Panc1 (cell line): ENCODE results near the gene KCNIP4. TPM values are rescaled to one million over a fixed set of nuclear protein-coding genes. Genes with fewer than 3 reads are reported as not detected.

Experiments
- ATAC-seq: fragments of 200-7000 bp; cut with Tn5 transposase; 2 replicates; pipeline ENCODE4 v1.9.1; 2020; ENCODE audit warnings: mild to moderate bottlenecking, moderate library complexity
- BruUV-seq: library from RNA; stranded (reverse); fragments of 400-500 nt; replicated peaks from 2 replicates; lab custom pipeline; 2021; lab: Mats Ljungman, UMichigan
- CTCF ChIA-PET: fragments of 300-600 bp; sonication (Branson Sonifier 250); formaldehyde crosslinking; loops from one replicate; lab custom pipeline; 2022; ENCODE audit warnings: antibody characterized with exemption; lab: Charles Lee
- POLR2A ChIA-PET: fragments of 300-600 bp; sonication (Branson Sonifier 250); formaldehyde crosslinking; loops from one replicate; lab custom pipeline; 2022; ENCODE audit warnings: antibody characterized with exemption; lab: Charles Lee
- DNase-seq: peaks from one replicate; pipeline ENCODE4 v3.0.0-alpha.2; 2010; ENCODE audit warnings: low read depth, low spot score
- H3K27ac ChIP-seq: 2 replicates; pipeline ENCODE4 v1.5.1; 2011; ENCODE audit warnings: mild to moderate bottlenecking, low read length, inconsistent platforms
- H3K27me3 ChIP-seq: fragments of 200-500 bp; sonication (Bioruptor generic); 2 replicates; pipeline ENCODE4 v1.6.0; 2014; ENCODE audit warnings: low read length, inconsistent platforms; ENCODE audit not compliant: control insufficient read depth, insufficient read depth
- H3K36me3 ChIP-seq: fragments of 200-500 bp; sonication (Bioruptor generic); 2 replicates; pipeline ENCODE4 v1.5.1; 2014; ENCODE audit warnings: inconsistent platforms, mild to moderate bottlenecking, low read length, moderate library complexity; ENCODE audit not compliant: control insufficient read depth, insufficient read depth
- H3K4me1 ChIP-seq: 2 replicates; pipeline ENCODE4 v1.5.1; 2011; ENCODE audit warnings: inconsistent platforms, mild to moderate bottlenecking, low read length, moderate library complexity; ENCODE audit not compliant: control insufficient read depth, insufficient read depth
- H3K4me3 ChIP-seq, 2 experiments: 2 replicates each; pipeline ENCODE4 v1.5.1; 2011 to 2012; ENCODE audit warnings: low read depth in 2 of 2, low read length in 2 of 2, mild to moderate bottlenecking in 2 of 2, inconsistent platforms in 1 of 2, moderate library complexity in 1 of 2
- H3K9me3 ChIP-seq: fragments of 200-500 bp; sonication (Bioruptor generic); 2 replicates; pipeline ENCODE4 v1.5.1; 2014; ENCODE audit warnings: low read depth, mild to moderate bottlenecking, inconsistent platforms, low read length, moderate library complexity; ENCODE audit not compliant: control insufficient read depth, insufficient read depth
- POLR2AphosphoS5 ChIP-seq: IDR thresholded peaks from 2 replicates; pipeline ENCODE4 v1.6.1; 2012; ENCODE audit warnings: mild to moderate bottlenecking, low read depth, low read length, moderate library complexity
- SIN3A ChIP-seq: IDR thresholded peaks from 2 replicates; pipeline ENCODE4 v1.6.1; 2012; ENCODE audit warnings: low read depth, mild to moderate bottlenecking, low read length, moderate library complexity, borderline replicate concordance; ENCODE audit not compliant: insufficient read depth
- TCF7L2 ChIP-seq: IDR thresholded peaks from 2 replicates; pipeline ENCODE4 v1.6.1; 2011; ENCODE audit warnings: mild to moderate bottlenecking, low read depth, low read length, inconsistent platforms
- in situ Hi-C: cut with HindIII; loops from 2 replicates; pipeline ENCODE4 v1.10.0; 2016; ENCODE audit warnings: low sequenced_read_pairs, low pct_unique_long_range_greater_than_20kb
- intact Hi-C: fragments of 100-400 bp; cut with micrococcal nuclease; formaldehyde crosslinking; loops from one replicate; pipeline ENCODE4 v1.10.0; 2022; ENCODE audit not compliant: unreplicated experiment
- total RNA-seq: library from RNA; stranded (reverse); gene quantifications from one replicate; pipeline ENCODE4 v1.2.1, GENCODE V29; 2021; ENCODE audit not compliant: unreplicated experiment
- TF ChIP-seq, protein P1 (sequence below): fragments of 450-650 bp; IDR thresholded peaks from 2 replicates; pipeline ENCODE4 v1.5.1; 2017; ENCODE audit warnings: mild to moderate bottlenecking
- TF ChIP-seq, protein P2 (sequence below), 2 experiments: IDR thresholded peaks; 2 replicates each; pipeline ENCODE4 v1.6.1; 2011 to 2012; ENCODE audit warnings: low read depth in 2 of 2, control low read depth in 1 of 2, low read length in 1 of 2, mild to moderate bottlenecking in 1 of 2, moderate library complexity in 1 of 2; ENCODE audit not compliant: insufficient read depth in 1 of 2

KCNIP4 gene
- total RNA-seq, 1 experiment from 2014 or later, result not detected

- TF ChIP-seq TCF7L2, result no peak
- TF ChIP-seq, protein P1, sequence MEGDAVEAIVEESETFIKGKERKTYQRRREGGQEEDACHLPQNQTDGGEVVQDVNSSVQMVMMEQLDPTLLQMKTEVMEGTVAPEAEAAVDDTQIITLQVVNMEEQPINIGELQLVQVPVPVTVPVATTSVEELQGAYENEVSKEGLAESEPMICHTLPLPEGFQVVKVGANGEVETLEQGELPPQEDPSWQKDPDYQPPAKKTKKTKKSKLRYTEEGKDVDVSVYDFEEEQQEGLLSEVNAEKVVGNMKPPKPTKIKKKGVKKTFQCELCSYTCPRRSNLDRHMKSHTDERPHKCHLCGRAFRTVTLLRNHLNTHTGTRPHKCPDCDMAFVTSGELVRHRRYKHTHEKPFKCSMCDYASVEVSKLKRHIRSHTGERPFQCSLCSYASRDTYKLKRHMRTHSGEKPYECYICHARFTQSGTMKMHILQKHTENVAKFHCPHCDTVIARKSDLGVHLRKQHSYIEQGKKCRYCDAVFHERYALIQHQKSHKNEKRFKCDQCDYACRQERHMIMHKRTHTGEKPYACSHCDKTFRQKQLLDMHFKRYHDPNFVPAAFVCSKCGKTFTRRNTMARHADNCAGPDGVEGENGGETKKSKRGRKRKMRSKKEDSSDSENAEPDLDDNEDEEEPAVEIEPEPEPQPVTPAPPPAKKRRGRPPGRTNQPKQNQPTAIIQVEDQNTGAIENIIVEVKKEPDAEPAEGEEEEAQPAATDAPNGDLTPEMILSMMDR, result peak; percentile 80
- no peaks in the 10 kb centered on the region for H3K4me1 ChIP-seq
- BruUV-seq, result no TSS peak
- no peak overlapping the region for H3K27ac ChIP-seq
- H3K4me3 ChIP-seq, result no peak overlapping the region
- H3K36me3 ChIP-seq, result no peaks in the 10 kb centered on the region
- in situ Hi-C loops, result no loop called here
- 0 out of 2 replicates have a peak, but pooled peaks have one; percentile 62 for ATAC-seq
- H3K9me3 ChIP-seq, result no peaks in the 10 kb centered on the region
- no peaks in the 10 kb centered on the region for H3K27me3 ChIP-seq
- ChIA-PET POLR2A (no interaction called here), CTCF (no interaction called here)
- peak; percentile 38 for DNase-seq
- intact Hi-C loops, result loop anchor here (10.0 kb wide), 1 partner anchor 991 kb away; no protein-coding TSS in a partner anchor
Measured at GRCh38 chr4:21765810-21766407, 182.7 kb downstream of the KCNIP4 start.

DNA sequence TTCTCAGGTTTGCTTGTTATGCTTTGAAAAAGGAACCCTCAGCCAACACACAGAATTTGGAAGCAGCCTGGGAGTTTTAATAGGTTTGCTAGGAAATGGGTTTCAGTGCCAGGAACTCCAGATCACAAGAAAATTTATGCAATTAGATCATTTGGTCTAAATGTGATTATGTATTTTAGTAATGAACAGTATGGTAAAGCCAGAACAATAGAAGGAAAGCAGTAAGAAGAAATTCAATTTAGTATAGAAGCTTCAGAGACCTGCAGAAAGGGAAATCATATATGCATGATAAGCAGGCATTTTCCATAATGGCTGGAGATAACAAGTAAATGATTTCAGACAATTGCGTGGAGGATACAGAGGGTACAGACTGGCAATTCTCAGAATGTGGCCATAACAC, 184.7 kb downstream of the KCNIP4 start:
- in situ Hi-C loops (no loop called here), intact Hi-C loops (loop anchor here (10.0 kb wide), 1 partner anchor 989 kb away; no protein-coding TSS in a partner anchor)
- TF ChIP-seq POLR2AphosphoS5 (no peak), TCF7L2 (no peak), SIN3A (no peak)
- TF ChIP-seq, protein P2, sequence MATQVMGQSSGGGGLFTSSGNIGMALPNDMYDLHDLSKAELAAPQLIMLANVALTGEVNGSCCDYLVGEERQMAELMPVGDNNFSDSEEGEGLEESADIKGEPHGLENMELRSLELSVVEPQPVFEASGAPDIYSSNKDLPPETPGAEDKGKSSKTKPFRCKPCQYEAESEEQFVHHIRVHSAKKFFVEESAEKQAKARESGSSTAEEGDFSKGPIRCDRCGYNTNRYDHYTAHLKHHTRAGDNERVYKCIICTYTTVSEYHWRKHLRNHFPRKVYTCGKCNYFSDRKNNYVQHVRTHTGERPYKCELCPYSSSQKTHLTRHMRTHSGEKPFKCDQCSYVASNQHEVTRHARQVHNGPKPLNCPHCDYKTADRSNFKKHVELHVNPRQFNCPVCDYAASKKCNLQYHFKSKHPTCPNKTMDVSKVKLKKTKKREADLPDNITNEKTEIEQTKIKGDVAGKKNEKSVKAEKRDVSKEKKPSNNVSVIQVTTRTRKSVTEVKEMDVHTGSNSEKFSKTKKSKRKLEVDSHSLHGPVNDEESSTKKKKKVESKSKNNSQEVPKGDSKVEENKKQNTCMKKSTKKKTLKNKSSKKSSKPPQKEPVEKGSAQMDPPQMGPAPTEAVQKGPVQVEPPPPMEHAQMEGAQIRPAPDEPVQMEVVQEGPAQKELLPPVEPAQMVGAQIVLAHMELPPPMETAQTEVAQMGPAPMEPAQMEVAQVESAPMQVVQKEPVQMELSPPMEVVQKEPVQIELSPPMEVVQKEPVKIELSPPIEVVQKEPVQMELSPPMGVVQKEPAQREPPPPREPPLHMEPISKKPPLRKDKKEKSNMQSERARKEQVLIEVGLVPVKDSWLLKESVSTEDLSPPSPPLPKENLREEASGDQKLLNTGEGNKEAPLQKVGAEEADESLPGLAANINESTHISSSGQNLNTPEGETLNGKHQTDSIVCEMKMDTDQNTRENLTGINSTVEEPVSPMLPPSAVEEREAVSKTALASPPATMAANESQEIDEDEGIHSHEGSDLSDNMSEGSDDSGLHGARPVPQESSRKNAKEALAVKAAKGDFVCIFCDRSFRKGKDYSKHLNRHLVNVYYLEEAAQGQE (IDR thresholded peaks at IDR 0.05; ENCODE audit: insufficient read depth in 1 of 2, low read depth in 2 of 2, low read length in 1 of 2), result no peak
- TF ChIP-seq, protein P1, result no peak
- BruUV-seq, result no TSS peak
- H3K27ac ChIP-seq, result no peak overlapping the region
- no peaks in the 10 kb centered on the region for H3K36me3 ChIP-seq
- H3K4me1 ChIP-seq, result no peaks in the 10 kb centered on the region
- ChIA-PET POLR2A (no interaction called here), CTCF (no interaction called here)
- no peaks in the 10 kb centered on the region for H3K9me3 ChIP-seq
- DNase-seq, result no peak
- no peaks in the 10 kb centered on the region for H3K27me3 ChIP-seq
- ATAC-seq, result no peak
- no peak overlapping the region for H3K4me3 ChIP-seq
